ENCODE measurements around the gene WDR90.

DNA sequence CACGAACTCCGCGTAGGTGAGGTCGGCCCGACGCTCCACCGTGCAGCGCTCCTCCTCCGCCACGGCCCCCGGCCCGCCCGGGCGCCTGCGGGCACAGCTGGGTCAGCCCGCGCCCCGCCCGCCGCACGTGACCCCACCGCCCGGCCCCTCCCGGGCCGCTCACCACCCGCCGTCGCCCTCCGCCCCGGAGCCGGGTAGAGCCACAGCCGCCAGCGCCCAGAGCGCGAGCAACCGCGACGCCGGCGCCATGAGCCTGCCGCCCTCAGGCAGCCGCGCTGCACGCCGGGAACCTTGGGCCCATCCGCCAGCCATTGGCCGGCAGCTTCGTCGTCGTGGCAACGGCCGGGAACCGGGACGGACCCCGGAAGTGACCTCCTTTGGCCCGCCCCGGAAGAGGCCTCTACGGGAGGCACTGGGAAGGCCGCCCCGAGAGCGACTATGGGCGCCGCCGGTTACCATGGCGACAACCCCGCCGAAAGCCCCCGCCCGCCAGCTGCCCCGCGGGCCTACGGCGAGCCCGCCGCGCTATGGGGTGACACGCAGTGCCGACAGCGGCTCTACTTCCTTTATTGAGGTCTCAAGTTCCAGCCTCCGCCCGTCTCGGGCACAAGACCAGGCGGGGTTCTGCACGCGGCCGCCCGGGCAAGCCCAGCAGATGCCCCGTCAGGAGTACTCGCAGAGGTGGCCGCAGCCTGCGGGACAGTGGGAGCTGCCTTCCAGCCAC, 35.1 kb downstream of the WDR90 start, which contains the start of gene JMJD8:
- peak; percentile 25 for TF ChIP-seq POLR2A (IDR thresholded peaks at IDR 0.05; ENCODE audit: low read depth)
- TF ChIP-seq CTCF (IDR thresholded peaks at IDR 0.05): peak in 1 of 3 experiments; percentile 18

Measured in esophagus muscularis mucosa (tissue), 3 donors.